GM13977 (cell line): ENCODE results near the gene FAM81B.

Experiments
- DNase-seq: peaks from one replicate; pipeline ENCODE4 v3.0.0; 2012; ENCODE audit warnings: low spot score
- CTCF ChIP-seq: IDR thresholded peaks from 2 replicates; pipeline ENCODE4 v1.5.1; 2012; ENCODE audit warnings: mild to moderate bottlenecking, control low read depth; ENCODE audit not compliant: insufficient read depth; ENCODE audit errors: extremely low read depth, missing control alignments
- in situ Hi-C: fragments of 300-500 bp; cut with MboI; formaldehyde crosslinking; loops from one replicate; pipeline ENCODE4 v1.12.0; 2022; ENCODE audit warnings: low sequenced_read_pairs, low pct_unique_long_range_greater_than_20kb, mixed read lengths, inconsistent platforms; ENCODE audit not compliant: unreplicated experiment

FAM81B gene

GRCh38 chr5:95484421-95484820, 93.3 kb downstream of the FAM81B start:
- in situ Hi-C loops: no loop called here
- no peak for TF ChIP-seq CTCF
- no peak for DNase-seq

- TF ChIP-seq CTCF: no peak
- DNase-seq: no peak
- in situ Hi-C loops: no loop called here
Measured at GRCh38 chr5:95486191-95486590, 95.0 kb downstream of the FAM81B start.

- DNase-seq: no peak
- in situ Hi-C loops: no loop called here
- no peak for TF ChIP-seq CTCF
Measured at GRCh38 chr5:95487880-95488279, 96.7 kb downstream of the FAM81B start.
